PFSK-1 (cell line): Measurements from ENCODE around the gene ATRNL1.

Source experiments
- FOXP2 ChIP-seq: optimal IDR thresholded peaks from 2 replicates; pipeline ENCODE3; 2011; ENCODE audit warnings: borderline replicate concordance, control low read depth, inconsistent platforms; ENCODE audit not compliant: insufficient read depth; ENCODE audit errors: extremely low read length, extremely low read depth
- POLR2AphosphoS5 ChIP-seq: IDR thresholded peaks from 2 replicates; pipeline ENCODE4 v1.6.1; 2012; ENCODE audit warnings: low read depth, mild to moderate bottlenecking, control low read depth, low read length, moderate library complexity
- REST ChIP-seq, 2 experiments: IDR thresholded peaks; 2 replicates each; pipeline versions ENCODE4 v1.6.1 to v1.8.0; 2011 to 2012; ENCODE audit warnings: low read depth in 2 of 2, low read length in 2 of 2, control low read depth in 1 of 2, inconsistent platforms in 1 of 2, mild to moderate bottlenecking in 1 of 2, moderate library complexity in 1 of 2; ENCODE audit not compliant: insufficient read depth in 1 of 2
- SIN3A ChIP-seq: IDR thresholded peaks from 2 replicates; pipeline ENCODE4 v1.6.1; 2012; ENCODE audit warnings: mild to moderate bottlenecking, low read length, moderate library complexity, borderline replicate concordance; ENCODE audit not compliant: insufficient read depth
- TAF1 ChIP-seq: IDR thresholded peaks from 2 replicates; pipeline ENCODE4 v1.6.1; 2012; ENCODE audit warnings: low read length, control low read depth, borderline replicate concordance; ENCODE audit not compliant: insufficient read depth

ATRNL1 gene

GRCh38 chr10:115850666-115851065 lies 757.5 kb downstream of the ATRNL1 start:
- TF ChIP-seq SIN3A (no peak), TAF1 (no peak), FOXP2 (no peak), REST (IDR thresholded peaks at IDR 0.05; ENCODE audit: insufficient read depth in 1 of 2, low read depth in 2 of 2, low read length in 2 of 2) (no peak), POLR2AphosphoS5 (no peak)

- TF ChIP-seq REST (IDR thresholded peaks at IDR 0.05; ENCODE audit: insufficient read depth in 1 of 2, low read depth in 2 of 2, low read length in 2 of 2) (no peak), FOXP2 (no peak), SIN3A (no peak)
Measured at GRCh38 chr10:115851695-115852094, 758.5 kb downstream of the ATRNL1 start.

GRCh38 chr10:115854740-115855435 lies 761.7 kb downstream of the ATRNL1 start:
- TF ChIP-seq SIN3A (no peak), POLR2AphosphoS5 (no peak), FOXP2 (no peak), TAF1 (no peak), REST (IDR thresholded peaks at IDR 0.05; ENCODE audit: insufficient read depth in 1 of 2, low read depth in 2 of 2, low read length in 2 of 2) (no peak)

- TF ChIP-seq FOXP2: no peak
- no peak for TF ChIP-seq TAF1
- TF ChIP-seq SIN3A: no peak
- TF ChIP-seq REST (IDR thresholded peaks at IDR 0.05; ENCODE audit: insufficient read depth in 1 of 2, low read depth in 2 of 2, low read length in 2 of 2): no peak
- TF ChIP-seq POLR2AphosphoS5: no peak
Measured at GRCh38 chr10:115856580-115856979, 763.4 kb downstream of the ATRNL1 start.

GRCh38 chr10:115857856-115858255 lies 764.7 kb downstream of the ATRNL1 start:
- no peak for TF ChIP-seq TAF1
- no peak for TF ChIP-seq FOXP2
- no peak for TF ChIP-seq POLR2AphosphoS5
- TF ChIP-seq REST (IDR thresholded peaks at IDR 0.05; ENCODE audit: insufficient read depth in 1 of 2, low read depth in 2 of 2, low read length in 2 of 2): no peak
- no peak for TF ChIP-seq SIN3A
